IMR-90 (cell line): ENCODE results near the gene R3HDM2. TPM values are rescaled to one million over a fixed set of nuclear protein-coding genes. Genes with fewer than 3 reads are reported as not detected.

ENCODE experiments used
- ATAC-seq: fragments of 200-7000 bp; cut with Tn5 transposase; 2 replicates; pipeline ENCODE4 v1.9.1; 2020; ENCODE audit warnings: low read depth, mild to moderate bottlenecking, moderate library complexity
- BruUV-seq: library from RNA; stranded (reverse); fragments of 400-500 nt; replicated peaks from 2 replicates; lab custom pipeline; 2021; lab: Mats Ljungman, UMichigan
- CTCF ChIA-PET: fragments of 300-600 bp; formaldehyde crosslinking; extraction: SDS; loops from one replicate; lab custom pipeline; 2021; ENCODE audit warnings: antibody characterized with exemption; lab: Yijun Ruan, JAX
- POLR2A ChIA-PET: fragments of 300-600 bp; sonication (Branson Sonifier 250); formaldehyde crosslinking; loops from one replicate; lab custom pipeline; 2022; ENCODE audit warnings: antibody characterized with exemption; ENCODE audit not compliant: unreplicated experiment; lab: Charles Lee
- DNase-seq: peaks from one replicate; pipeline ENCODE4 v3.0.0; 2013
- H2AFZ ChIP-seq: replicated peaks from 2 replicates; pipeline ENCODE3; 2013; ENCODE audit warnings: low read length, mild to moderate bottlenecking; ENCODE audit not compliant: poor library complexity
- H2AK5ac ChIP-seq: 2 replicates; pipeline ENCODE4 v1.6.1; 2013; ENCODE audit warnings: low read depth, low read length, inconsistent platforms
- H2AK9ac ChIP-seq: replicated peaks from 2 replicates; pipeline ENCODE3; 2013; ENCODE audit warnings: mild to moderate bottlenecking, low read depth, low read length, moderate library complexity; ENCODE audit not compliant: poor library complexity
- H2BK120ac ChIP-seq: 2 replicates; pipeline ENCODE4 v1.6.1; 2013; ENCODE audit warnings: low read depth, low read length, inconsistent platforms
- H2BK15ac ChIP-seq: 3 replicates; pipeline ENCODE4 v1.6.1; 2013; ENCODE audit warnings: low read depth, low read length, inconsistent platforms
- H2BK20ac ChIP-seq: 2 replicates; pipeline ENCODE4 v1.6.1; 2013; ENCODE audit warnings: low read depth, mild to moderate bottlenecking, inconsistent platforms, low read length, moderate library complexity
- H2BK5ac ChIP-seq: 2 replicates; pipeline ENCODE4 v1.6.1; 2013; ENCODE audit warnings: mild to moderate bottlenecking, low read depth, low read length, inconsistent platforms; ENCODE audit not compliant: poor library complexity, severe bottlenecking
- H3K14ac ChIP-seq: replicated peaks from 2 replicates; pipeline ENCODE4 v1.6.1; 2013; ENCODE audit warnings: low read depth, low read length, inconsistent platforms
- H3K18ac ChIP-seq: 2 replicates; pipeline ENCODE4 v1.6.1; 2013; ENCODE audit warnings: low read depth, low read length, control low read depth
- H3K23ac ChIP-seq: 2 replicates; pipeline ENCODE4 v1.6.1; 2013; ENCODE audit warnings: low read depth, low read length, inconsistent platforms
- H3K27ac ChIP-seq: 2 replicates; pipeline ENCODE4 v1.5.1; 2013; ENCODE audit warnings: mild to moderate bottlenecking, control low read depth, low read length; ENCODE audit not compliant: insufficient read depth
- H3K27me3 ChIP-seq: 2 replicates; pipeline ENCODE4 v1.6.1; 2013; ENCODE audit warnings: low read length; ENCODE audit not compliant: control insufficient read depth, insufficient read depth
- H3K36me3 ChIP-seq: 2 replicates; pipeline ENCODE4 v1.6.1; 2013; ENCODE audit warnings: low read length, mixed read lengths; ENCODE audit not compliant: control insufficient read depth, insufficient read depth
- H3K4ac ChIP-seq: 2 replicates; pipeline ENCODE4 v1.6.1; 2013; ENCODE audit warnings: low read depth, low read length, inconsistent platforms
- H3K4me1 ChIP-seq: 2 replicates; pipeline ENCODE4 v1.6.1; 2013; ENCODE audit warnings: low read length, mixed read lengths; ENCODE audit not compliant: control insufficient read depth, insufficient read depth
- H3K4me2 ChIP-seq: 2 replicates; pipeline ENCODE4 v1.6.1; 2013; ENCODE audit warnings: low read depth, mild to moderate bottlenecking, control low read depth, low read length, moderate library complexity
- H3K4me3 ChIP-seq: 2 replicates; pipeline ENCODE4 v1.5.1; 2013; ENCODE audit warnings: low read depth, mild to moderate bottlenecking, control low read depth, low read length, moderate library complexity; ENCODE audit not compliant: insufficient read depth
- H3K56ac ChIP-seq: 2 replicates; pipeline ENCODE4 v1.6.1; 2013; ENCODE audit warnings: low read length, inconsistent platforms; ENCODE audit not compliant: insufficient read depth; ENCODE audit errors: extremely low read depth
- H3K79me1 ChIP-seq, 2 experiments: 2 replicates each; pipeline ENCODE4 v1.6.1; 2013; ENCODE audit warnings: low read length in 2 of 2, inconsistent platforms in 1 of 2, low read depth in 1 of 2
- H3K9ac ChIP-seq: 2 replicates; pipeline ENCODE4 v1.6.1; 2013; ENCODE audit warnings: low read depth, low read length, control low read depth
- H3K9me1 ChIP-seq: 2 replicates; pipeline ENCODE4 v1.6.1; 2013; ENCODE audit warnings: low read length, inconsistent platforms; ENCODE audit not compliant: insufficient read depth
- H3K9me3 ChIP-seq: 2 replicates; pipeline ENCODE4 v1.6.1; 2013; ENCODE audit warnings: low read length; ENCODE audit not compliant: control insufficient read depth, insufficient read depth
- H4K20me1 ChIP-seq: 2 replicates; pipeline ENCODE4 v1.6.1; 2013; ENCODE audit warnings: low read length, inconsistent platforms; ENCODE audit not compliant: insufficient read depth
- H4K5ac ChIP-seq: 2 replicates; pipeline ENCODE4 v1.6.1; 2013; ENCODE audit warnings: mild to moderate bottlenecking, low read depth, low read length, control low read depth
- H4K8ac ChIP-seq, 2 experiments: 2 replicates each; pipeline ENCODE4 v1.6.1; 2013; ENCODE audit warnings: low read depth in 2 of 2, low read length in 2 of 2, control low read depth in 1 of 2, inconsistent platforms in 1 of 2
- H4K91ac ChIP-seq: 2 replicates; pipeline ENCODE4 v1.6.1; 2013; ENCODE audit warnings: low read depth, low read length, inconsistent platforms; ENCODE audit not compliant: insufficient read depth
- BHLHE40 ChIP-seq: fragments of 150-350 bp; IDR thresholded peaks from 2 replicates; pipeline ENCODE4 v1.6.1; 2016; ENCODE audit warnings: mild to moderate bottlenecking, low read depth, low read length
- CEBPB ChIP-seq: IDR thresholded peaks from 2 replicates; pipeline ENCODE4 v1.6.1; 2012; ENCODE audit warnings: low read depth, low read length, improper control_type of control experiment
- CHD1 ChIP-seq: IDR thresholded peaks from 2 replicates; pipeline ENCODE4 v1.6.1; 2012; ENCODE audit warnings: low read depth, low read length, improper control_type of control experiment
- CTCF ChIP-seq: conservative IDR thresholded peaks from 2 replicates; pipeline ENCODE4 v1.5.1; 2012; ENCODE audit warnings: mild to moderate bottlenecking, low read depth, low read length, improper control_type of control experiment
- ELK1 ChIP-seq: fragments of 150-350 bp; IDR thresholded peaks from 2 replicates; pipeline ENCODE4 v1.6.1; 2016; ENCODE audit warnings: low read depth, mild to moderate bottlenecking, low read length, moderate library complexity, borderline replicate concordance
- MAFK ChIP-seq: IDR thresholded peaks from 2 replicates; pipeline ENCODE4 v1.6.1; 2012; ENCODE audit warnings: low read depth, low read length, improper control_type of control experiment
- MAZ ChIP-seq: IDR thresholded peaks from 2 replicates; pipeline ENCODE4 v1.6.1; 2012; ENCODE audit warnings: low read depth, mild to moderate bottlenecking, low read length, improper control_type of control experiment, moderate library complexity, borderline replicate concordance
- MXI1 ChIP-seq: IDR thresholded peaks from 2 replicates; pipeline ENCODE4 v1.6.1; 2012; ENCODE audit warnings: low read depth, mild to moderate bottlenecking, low read length, moderate library complexity, borderline replicate concordance
- NFE2L2 ChIP-seq: fragments of 150-350 bp; IDR thresholded peaks from 2 replicates; pipeline ENCODE4 v1.6.1; 2016; ENCODE audit warnings: low read depth, mild to moderate bottlenecking, low read length
- POLR2A ChIP-seq: IDR thresholded peaks from 2 replicates; pipeline ENCODE4 v1.6.1; 2012; ENCODE audit warnings: mild to moderate bottlenecking, low read depth, low read length
- RAD21 ChIP-seq: IDR thresholded peaks from 2 replicates; pipeline ENCODE4 v1.6.1; 2012; ENCODE audit warnings: low read length, improper control_type of control experiment
- RCOR1 ChIP-seq: IDR thresholded peaks from 2 replicates; pipeline ENCODE4 v1.6.1; 2012; ENCODE audit warnings: mild to moderate bottlenecking, low read length, improper control_type of control experiment; ENCODE audit not compliant: insufficient replicate concordance
- RFX5 ChIP-seq: IDR thresholded peaks from 2 replicates; pipeline ENCODE4 v1.8.0; 2012; ENCODE audit warnings: low read depth, mild to moderate bottlenecking, low read length, moderate library complexity
- SMC3 ChIP-seq: fragments of 150-350 bp; IDR thresholded peaks from 2 replicates; pipeline ENCODE4 v1.6.1; 2016; ENCODE audit warnings: low read depth, mild to moderate bottlenecking, antibody characterized with exemption, low read length, moderate library complexity
- USF2 ChIP-seq: fragments of 150-350 bp; IDR thresholded peaks from 2 replicates; pipeline ENCODE4 v1.6.1; 2017; ENCODE audit warnings: mild to moderate bottlenecking, antibody characterized with exemption, low read length, low read depth
- WGBS, 2 experiments: methylation state at CpG; one replicate each; pipeline versions ENCODE4 v1.1.5 to v1.1.7; 2013; ENCODE audit warnings: missing lambda C conversion rate in 2 of 2; ENCODE audit not compliant: insufficient read length in 1 of 2; ENCODE audit errors: extremely low coverage in 2 of 2; 5-methylcytosine and 5-hydroxymethylcytosine counted together
- dilution Hi-C: fragments of 300-500 bp; cut with HindIII; formaldehyde crosslinking; loops from one replicate; pipeline ENCODE4 v1.14.3; 2018; ENCODE audit warnings: low sequenced_read_pairs; ENCODE audit not compliant: unreplicated experiment
- in situ Hi-C: fragments of 300-500 bp; cut with MboI; formaldehyde crosslinking; loops from 3 replicates; pipeline ENCODE4 v1.14.3; 2019; ENCODE audit warnings: low sequenced_read_pairs, inconsistent platforms, mixed read lengths
- intact Hi-C: fragments of 100-400 bp; cut with micrococcal nuclease; formaldehyde crosslinking; loops from 2 replicates; pipeline ENCODE4 v1.10.0; 2022
- polyA plus RNA-seq, 3 experiments: library from polyadenylated mRNA; depleted of rRNA; stranded (reverse); fragments of >200 nt; gene quantifications; 2 replicates each; pipeline ENCODE4 v1.2.3, GENCODE V29; 2012; ENCODE audit warnings: low replicate concordance in 1 of 3
- total RNA-seq: library from RNA; depleted of rRNA; stranded (reverse); fragments of >200 nt; gene quantifications from 2 replicates; pipeline ENCODE4 v1.2.3, GENCODE V29; 2012

Gene R3HDM2
- total and polyA plus RNA-seq, 2 of the 4 experiments (the other 2 are of a cell fraction) = 7.5 to 28.4 TPM

- CTCF ChIA-PET = interaction anchor here (0.7 kb wide), 1 partner anchor 12 kb away, joined by 3 read pairs; no protein-coding TSS in a partner anchor
- TF ChIP-seq BHLHE40 (no peak), RAD21 (no peak), USF2 (no peak), CHD1 (no peak), RCOR1 (no peak), SMC3 (no peak), RFX5 (no peak), MXI1 (no peak), CEBPB (no peak), MAFK (no peak), ELK1 (no peak), MAZ (no peak), CTCF (no peak), NFE2L2 (no peak), POLR2A (no peak)
These were observed 176.2 kb downstream of the R3HDM2 start for GRCh38 chr12:57254506-57255280.

More at GRCh38 chr12:57254506-57255280, 176.2 kb downstream of the R3HDM2 start:
- Histone ChIP-seq H3K9me1 (peaks cover 10% of the 10 kb centered on the region), H3K27ac (no peak overlapping the region), H3K4ac (no peak overlapping the region), H3K18ac (no peak overlapping the region), H2BK15ac (no peak overlapping the region), H3K4me1 (peaks cover 4% of the 10 kb centered on the region; the same call in 1 of the 2 replicates), H3K9ac (no peak overlapping the region), H4K8ac (no peak overlapping the region), H3K4me3 (no peak overlapping the region), H3K79me1 (peaks cover 0 to 6% of the 10 kb centered on the region in 2 experiments; a peak in 1 of 4 replicates), H4K91ac (no peak overlapping the region), H3K23ac (no peak overlapping the region), H2BK5ac (no peak overlapping the region), H2AK9ac (no peak overlapping the region), H2BK20ac (no peak overlapping the region), H3K56ac (no peak overlapping the region), H2BK120ac (no peak overlapping the region), H2AK5ac (no peak overlapping the region), H3K4me2 (no peak overlapping the region), H4K5ac (no peak overlapping the region), H4K20me1 (no peaks in the 10 kb centered on the region), H3K9me3 (no peaks in the 10 kb centered on the region), H3K27me3 (no peaks in the 10 kb centered on the region), H3K14ac (no peak overlapping the region), H3K36me3 (peaks cover 23% of the 10 kb centered on the region), H2AFZ (no peak overlapping the region)
- dilution Hi-C loops = no loop called here
- TSS peak; percentile 81 for BruUV-seq
- POLR2A ChIA-PET = no interaction called here
- intact Hi-C loops = no loop called here
- ATAC-seq (peak; percentile 28; the same call in 1 of the 2 replicates), DNase-seq (no peak)
- WGBS, 2 experiments = 94% methylated on average over 4 of the region's 14 CpGs; no CpG with 5 or more reads in 1 of the 2 experiments
- in situ Hi-C loops = no loop called here
